Stomach (tissue), 4 donors: ENCODE results near the gene SPAG16.

ENCODE experiments used
- EP300 ChIP-seq: sonication (generic); formaldehyde crosslinking; IDR thresholded peaks from one replicate; pipeline ENCODE4 v1.6.1; 2017; ENCODE audit warnings: antibody characterized with exemption
- POLR2A ChIP-seq, 4 donors: fragments of 450-650 bp; IDR thresholded peaks; one replicate each; pipeline ENCODE4 v1.6.1; 2016; ENCODE audit warnings: antibody characterized with exemption in 4 of 4, control low read depth in 2 of 4, mild to moderate bottlenecking in 1 of 4, moderate library complexity in 1 of 4
- POLR2AphosphoS5 ChIP-seq, 3 donors: sonication (generic); formaldehyde crosslinking; IDR thresholded peaks; one replicate each; pipeline ENCODE4 v1.6.1; 2016; ENCODE audit warnings: antibody characterized with exemption in 3 of 3
- TF ChIP-seq, protein P1 (sequence below), 7 experiments: fragments of 450-650 bp in 4 of 7; fragments of 200-600 bp in 3 of 7; sonication (generic) in 3 of 7; IDR thresholded peaks; one replicate each; pipeline ENCODE4 v1.5.1; 2016 to 2019; ENCODE audit warnings: antibody characterized with exemption in 7 of 7, control low read depth in 2 of 7, mild to moderate bottlenecking in 1 of 7

GRCh38 chr2:214401580-214401979 lies 1117.3 kb downstream of the SPAG16 start:
- TF ChIP-seq, protein P1, sequence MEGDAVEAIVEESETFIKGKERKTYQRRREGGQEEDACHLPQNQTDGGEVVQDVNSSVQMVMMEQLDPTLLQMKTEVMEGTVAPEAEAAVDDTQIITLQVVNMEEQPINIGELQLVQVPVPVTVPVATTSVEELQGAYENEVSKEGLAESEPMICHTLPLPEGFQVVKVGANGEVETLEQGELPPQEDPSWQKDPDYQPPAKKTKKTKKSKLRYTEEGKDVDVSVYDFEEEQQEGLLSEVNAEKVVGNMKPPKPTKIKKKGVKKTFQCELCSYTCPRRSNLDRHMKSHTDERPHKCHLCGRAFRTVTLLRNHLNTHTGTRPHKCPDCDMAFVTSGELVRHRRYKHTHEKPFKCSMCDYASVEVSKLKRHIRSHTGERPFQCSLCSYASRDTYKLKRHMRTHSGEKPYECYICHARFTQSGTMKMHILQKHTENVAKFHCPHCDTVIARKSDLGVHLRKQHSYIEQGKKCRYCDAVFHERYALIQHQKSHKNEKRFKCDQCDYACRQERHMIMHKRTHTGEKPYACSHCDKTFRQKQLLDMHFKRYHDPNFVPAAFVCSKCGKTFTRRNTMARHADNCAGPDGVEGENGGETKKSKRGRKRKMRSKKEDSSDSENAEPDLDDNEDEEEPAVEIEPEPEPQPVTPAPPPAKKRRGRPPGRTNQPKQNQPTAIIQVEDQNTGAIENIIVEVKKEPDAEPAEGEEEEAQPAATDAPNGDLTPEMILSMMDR (IDR thresholded peaks at IDR 0.05): no peak
- TF ChIP-seq POLR2A (IDR thresholded peaks at IDR 0.05) (no peak), POLR2AphosphoS5 (IDR thresholded peaks at IDR 0.05) (no peak), EP300 (no peak)
